Stimulated activated CD8-positive, alpha-beta memory T cell treated with anti-CD3 and anti-CD28 coated beads, Interleukin-4, amount 100 ng/mL, for 1 hour (primary cell): ENCODE measurements around the gene RAE1.
A peak's percentile ranks its signal among the peaks of the same experiment; 100 is the strongest.

Source experiments
- DNase-seq, 2 donors: peaks; one replicate each; pipeline ENCODE4 v3.0.0-alpha.2; 2020; ENCODE audit warnings: low read depth in 2 of 2, low spot score in 1 of 2

The RAE1 gene

DNA sequence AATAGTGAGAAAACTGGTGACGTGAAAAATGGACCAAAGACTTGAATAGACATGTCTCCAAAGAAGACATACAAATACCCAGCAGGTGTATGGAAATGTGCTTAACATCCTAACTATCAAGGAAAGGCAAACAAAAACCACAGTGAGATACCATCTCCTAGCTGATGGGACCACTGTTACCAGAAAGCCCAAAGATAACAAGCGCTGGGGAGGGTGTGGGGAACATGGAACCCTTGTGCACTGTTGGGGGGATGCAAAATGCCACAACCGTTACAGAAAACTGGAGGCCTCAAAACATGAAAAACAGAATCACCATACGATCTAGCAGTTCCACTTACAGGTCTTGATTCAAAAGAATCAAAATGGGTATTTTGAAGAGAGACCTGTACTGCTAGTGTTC is 20.3 kb downstream of the RAE1 start:
- no peak for DNase-seq

DNA sequence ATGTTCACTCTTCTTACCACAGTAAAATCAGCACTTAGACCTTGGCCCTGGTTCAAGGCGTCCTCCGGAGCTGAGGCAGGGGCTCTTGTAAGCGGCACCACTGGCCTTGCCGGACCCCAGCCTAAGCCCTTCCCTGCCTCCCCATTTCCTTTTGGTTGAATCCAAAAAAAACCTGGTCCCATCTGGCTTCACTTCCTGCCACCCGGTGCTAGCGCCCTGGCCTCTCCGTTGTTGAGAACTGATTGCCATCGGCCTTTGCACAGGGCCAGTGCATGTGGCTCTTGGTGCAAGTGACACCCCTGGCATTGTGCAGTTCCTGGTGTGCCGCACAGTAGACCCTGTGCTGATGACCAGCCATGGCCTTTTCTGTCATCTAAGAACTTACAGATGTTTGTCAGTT is 21.1 kb downstream of the RAE1 start:
- no peak for DNase-seq

DNA sequence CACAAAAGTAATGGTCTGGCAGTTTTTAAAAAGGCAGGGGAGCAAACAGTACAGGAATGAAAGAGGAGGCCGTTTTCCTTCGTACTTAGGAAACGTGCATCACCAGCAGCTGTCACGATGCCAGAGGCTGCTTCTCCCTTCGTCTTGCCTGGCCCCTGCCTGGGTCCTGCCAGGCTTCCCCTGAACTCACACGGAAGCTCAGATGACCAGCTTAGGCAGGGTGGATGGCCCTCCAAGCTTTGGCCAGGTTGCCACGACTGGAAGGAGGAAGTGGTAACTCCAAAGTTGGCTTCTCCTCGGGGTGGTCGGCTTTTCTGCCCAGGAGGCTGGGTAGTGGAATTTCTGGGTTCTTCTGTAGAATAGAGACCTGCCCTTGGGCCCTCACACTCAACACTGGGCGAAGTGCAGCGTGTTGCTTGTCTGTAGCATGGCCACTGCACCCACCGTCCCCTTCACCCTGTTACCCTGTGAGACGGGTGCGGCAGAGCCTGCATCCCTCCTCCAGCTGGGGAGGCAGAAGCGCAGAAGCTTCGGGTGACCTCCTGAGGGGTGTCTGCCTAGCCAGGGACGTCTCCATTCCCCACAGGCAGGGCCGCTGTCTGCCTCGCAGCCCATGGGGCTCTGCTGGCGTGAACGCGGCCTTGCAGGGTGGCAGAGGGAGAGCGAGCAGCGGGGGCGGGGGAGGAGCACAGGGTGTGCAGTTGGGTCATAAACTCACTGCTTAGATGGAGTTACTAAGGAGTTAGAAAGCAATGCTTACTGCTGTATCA is 21.7 kb downstream of the RAE1 start:
- DNase-seq: no peak

DNA sequence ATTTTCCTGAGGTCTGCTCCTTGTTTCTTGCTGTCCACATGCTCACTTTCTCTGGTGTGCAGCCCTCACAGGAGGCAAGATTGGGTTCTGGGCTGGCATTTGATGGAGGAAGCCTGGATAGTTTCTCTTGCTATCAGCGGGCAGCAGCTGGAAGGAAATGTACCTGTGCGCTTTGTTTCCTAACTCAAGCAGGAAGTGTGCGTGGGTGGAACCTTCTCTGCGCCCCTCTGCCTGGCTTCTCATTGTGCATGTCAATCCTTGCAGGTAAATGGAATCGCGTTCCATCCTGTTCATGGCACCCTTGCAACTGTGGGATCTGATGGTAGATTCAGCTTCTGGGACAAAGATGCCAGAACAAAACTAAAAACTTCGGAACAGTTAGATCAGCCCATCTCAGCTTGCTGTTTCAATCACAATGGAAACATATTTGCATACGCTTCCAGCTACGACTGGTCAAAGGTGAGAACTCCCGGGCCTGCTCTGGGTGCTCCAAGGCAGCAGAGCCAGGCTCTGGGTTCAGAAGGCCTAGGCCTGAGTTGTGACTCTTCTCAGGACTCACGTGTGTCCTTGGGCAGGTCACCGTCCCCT is 23.4 kb downstream of the RAE1 start:
- DNase-seq: no peak

DNA sequence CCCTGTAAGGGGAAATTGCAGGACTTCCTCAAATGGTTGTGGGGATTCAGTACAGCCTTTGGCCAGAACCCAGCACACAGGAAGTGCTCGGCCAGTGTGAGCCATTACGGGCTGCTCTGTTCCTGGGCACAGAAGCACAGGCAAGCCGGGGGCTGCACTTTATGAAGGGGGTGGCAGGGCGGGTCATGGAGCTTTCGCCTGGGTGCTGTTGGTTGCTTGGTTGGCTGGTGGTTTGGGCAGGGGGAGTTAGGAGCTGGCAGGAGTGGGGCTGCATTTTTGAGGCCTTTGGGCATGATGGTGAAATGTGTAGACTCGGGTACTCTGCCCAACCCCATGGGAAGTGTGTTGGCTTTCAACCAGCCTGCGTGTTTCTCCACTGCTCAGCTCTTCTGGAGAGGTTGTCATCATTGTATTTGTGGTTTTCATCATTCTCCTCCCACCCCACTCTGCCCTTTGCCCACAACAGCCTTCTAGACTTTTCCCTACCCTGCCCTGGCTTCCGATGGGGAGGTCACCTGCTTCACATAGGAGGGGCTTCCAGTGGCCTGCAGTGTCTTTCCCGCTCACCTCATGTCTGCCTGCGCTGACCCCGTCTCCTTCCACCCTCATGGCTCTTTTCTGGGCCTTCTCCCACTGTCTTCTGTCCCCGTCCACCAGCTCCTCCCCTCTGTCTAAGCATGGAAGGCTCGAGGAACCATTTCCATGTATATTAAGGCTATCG is 24.0 kb downstream of the RAE1 start:
- no peak for DNase-seq

DNA sequence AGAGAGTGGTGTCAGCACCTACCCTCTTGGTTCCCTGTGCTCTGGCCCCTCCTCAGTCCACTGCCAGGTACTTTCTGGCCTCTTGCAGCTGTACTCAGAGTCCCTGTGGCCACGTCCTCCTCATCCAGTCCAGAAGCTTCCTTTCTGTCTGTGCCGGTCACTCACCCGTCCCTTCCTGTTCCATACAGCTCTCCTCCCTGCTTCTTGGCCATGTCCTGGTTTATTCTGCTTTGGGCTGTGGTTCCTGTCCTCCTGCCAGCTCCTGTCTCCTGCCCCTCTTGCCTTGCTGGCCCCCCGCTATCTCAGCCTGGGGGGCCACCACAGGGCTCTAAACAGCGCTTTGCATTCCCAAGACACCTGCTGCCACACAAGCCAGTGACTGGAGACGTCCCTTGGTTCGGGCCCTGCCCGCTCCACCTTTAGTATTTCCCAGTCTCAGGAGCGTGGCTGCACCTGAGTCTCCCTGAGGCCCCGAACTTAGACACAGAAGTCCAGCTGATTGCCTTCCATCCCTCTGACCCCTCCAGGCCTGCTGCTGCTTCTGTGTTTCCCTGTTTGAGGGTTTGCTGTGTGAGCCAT is 24.7 kb downstream of the RAE1 start:
- DNase-seq: no peak

DNA sequence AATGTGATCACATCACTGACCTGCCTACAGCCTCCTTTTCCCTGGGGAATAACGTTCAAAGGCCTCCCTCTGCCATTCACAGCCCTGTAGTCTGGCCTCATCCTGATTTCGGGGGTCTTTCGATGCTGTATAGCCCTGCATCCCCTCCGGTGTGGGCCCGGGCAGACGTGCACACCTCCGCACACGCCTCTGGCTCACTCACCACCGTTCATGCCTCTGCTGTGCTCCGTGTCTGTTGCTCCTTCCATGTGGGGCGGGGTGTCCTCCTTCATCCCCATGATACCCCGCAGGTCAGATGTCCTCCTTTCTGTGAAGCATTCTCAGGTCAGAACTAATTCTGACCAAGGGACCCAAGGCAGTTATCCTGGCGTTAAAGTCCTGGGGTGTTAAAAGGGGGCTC is 26.3 kb downstream of the RAE1 start:
- DNase-seq: no peak

DNA sequence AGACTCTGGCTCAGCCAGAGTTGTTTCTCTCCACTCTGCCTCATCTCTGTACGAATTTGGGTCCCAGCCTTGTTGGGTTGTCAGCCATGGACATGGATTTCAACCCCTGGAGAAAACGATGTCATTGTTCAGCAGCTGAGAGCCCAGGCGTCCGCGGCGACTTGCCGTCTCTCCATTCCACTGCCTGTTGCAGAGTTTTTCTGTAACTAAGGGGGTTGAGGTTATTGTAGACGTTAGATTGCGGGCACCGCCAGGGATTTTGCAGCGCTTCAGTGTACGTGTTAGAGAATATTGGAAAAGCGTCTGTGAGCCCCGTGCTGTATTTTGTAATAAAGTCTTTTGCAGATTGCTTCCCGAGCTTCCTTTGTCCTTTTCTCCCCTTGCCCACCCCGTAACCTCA is 27.1 kb downstream of the RAE1 start:
- no peak for DNase-seq

DNA sequence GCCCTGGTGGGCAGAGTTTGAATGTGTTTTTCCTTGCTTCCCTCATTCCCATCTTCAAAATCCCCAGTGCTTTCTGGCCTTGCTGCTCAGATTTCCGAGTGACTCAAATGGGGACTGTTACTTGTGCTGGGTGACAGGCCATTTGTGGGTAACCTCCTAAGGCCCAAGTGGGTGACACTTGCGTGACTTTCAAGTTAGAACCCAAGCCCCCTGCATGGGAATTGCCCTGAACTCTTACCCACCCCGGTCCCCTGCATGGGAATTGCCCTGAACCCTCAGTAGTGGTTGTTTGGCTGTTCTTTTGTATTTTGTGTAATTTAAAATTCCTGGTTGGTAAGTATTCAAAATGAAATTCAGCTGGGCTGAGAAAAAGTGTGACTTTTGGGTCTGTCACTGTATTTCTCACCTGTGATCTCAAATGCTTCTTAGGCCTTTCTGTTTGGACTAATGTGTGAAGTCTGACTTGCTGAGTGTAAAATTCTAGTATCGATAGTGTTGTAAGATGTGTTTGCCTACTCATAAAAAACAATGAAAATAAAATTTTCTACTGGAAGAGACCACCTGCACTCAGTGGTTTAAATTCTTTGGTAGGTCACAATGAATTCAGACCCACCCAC is 27.7 kb downstream of the RAE1 start:
- no peak for DNase-seq

DNA sequence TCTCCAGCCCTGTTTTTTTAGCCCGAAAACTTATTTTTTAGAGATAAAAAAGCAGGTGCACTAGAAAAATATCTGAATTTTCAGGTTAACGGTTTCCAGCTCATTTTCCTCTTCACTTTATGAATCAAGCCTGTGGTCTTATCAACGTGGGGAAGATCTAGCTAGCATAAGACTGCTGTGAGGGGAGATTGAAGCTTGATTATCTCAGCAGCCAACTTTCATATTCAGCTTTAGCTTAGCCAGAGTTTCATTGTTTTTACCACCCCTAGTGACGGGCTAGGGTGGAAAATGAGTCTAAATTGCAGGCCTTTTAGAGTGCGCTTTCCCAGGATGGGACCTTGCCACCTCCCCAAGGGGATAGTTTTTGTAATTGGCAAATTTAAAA is 28.2 kb downstream of the RAE1 start:
- DNase-seq: no peak

DNA sequence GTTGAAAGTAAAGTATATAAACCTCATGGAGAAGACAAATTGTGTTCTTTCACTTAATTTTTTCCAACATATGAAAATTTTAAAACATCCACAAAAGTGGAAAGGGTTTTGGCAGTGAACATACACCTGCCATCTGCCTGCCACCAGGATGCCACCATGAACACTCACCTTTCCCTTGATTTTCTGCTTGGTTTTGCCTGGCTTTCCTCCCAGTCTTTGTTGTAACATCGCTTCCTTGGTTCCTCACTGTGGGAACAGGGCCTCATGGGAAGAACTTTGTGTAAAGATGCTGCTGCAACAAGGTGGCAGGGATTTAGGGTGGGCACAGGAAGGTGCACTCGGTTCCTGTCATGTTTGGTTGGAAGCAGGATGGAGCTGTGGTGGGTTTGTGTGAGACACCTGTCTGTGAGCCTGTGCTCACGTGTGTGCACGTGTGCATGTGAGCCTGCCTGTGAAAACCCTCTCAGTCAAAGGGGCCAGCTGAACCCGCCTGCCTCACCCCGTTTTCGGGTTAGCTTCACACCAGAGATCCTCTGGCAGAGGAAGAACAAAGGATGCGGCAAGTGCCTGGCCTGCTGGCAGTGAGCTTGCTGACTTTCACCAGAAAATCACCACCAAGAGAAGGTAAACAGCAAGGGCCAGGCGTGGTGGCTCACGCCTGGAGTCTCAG is 29.2 kb downstream of the RAE1 start:
- no peak for DNase-seq

DNA sequence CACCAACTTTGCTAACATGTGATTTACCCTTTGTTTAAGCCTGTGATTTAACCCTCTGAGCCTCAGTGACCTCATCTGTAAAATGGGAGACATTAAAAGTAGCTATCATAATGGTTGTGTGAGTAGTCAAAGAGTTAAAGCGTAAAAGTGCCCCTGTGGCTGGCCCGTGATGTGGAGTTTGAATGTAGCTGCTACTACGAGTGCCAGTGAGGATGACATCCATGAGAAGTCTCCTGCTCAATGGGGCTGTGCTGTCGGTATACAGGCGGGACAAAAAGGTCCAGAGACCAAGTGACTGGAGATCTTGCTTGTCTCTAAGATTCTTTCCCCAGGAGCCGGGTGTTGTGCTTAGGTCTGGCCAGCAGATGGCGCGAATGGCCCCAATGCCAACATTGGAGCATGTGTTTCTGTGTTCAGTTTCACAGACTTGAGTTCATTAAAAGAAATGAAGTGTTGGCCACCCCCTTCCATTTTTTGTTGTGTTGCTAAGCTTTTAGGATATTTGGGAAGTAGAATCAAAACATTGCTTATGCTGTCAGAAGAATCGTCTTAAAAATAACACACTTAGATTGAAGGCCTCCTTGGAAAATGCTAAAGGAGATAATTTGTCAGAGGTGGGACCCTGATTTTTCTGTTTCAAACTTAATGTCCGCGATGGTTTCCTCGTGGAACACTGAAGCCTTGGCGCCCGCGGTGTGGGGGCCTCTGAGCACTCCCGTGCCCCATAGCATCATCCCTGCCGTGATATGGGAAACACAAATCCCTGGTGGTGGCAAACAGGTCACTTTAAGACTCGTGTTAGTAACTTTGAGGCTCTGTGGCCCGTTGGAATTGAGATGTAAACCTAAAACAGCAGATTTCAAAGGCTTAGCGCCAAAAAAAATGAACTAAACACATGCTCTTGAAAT is 30.8 kb downstream of the RAE1 start:
- peak; percentile 79 to 83 for DNase-seq

DNA sequence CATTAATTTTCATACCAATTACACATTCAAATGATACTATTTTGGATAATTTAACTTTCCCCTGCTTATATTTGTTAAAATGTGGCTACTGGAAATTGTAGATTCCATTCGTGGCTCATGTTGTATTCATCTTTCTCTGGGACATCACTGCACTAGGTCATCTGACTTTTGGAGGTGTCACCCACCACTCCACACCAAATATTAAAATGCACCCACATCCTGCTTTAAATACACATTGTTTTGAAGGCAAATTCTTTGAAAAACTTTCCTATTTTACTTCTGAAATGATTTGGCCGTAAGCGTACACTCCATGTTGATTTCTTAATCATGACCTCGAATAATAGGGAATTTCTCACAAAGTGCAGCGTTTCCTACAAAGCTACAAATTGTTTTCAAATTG is 31.5 kb downstream of the RAE1 start:
- no peak for DNase-seq

DNA sequence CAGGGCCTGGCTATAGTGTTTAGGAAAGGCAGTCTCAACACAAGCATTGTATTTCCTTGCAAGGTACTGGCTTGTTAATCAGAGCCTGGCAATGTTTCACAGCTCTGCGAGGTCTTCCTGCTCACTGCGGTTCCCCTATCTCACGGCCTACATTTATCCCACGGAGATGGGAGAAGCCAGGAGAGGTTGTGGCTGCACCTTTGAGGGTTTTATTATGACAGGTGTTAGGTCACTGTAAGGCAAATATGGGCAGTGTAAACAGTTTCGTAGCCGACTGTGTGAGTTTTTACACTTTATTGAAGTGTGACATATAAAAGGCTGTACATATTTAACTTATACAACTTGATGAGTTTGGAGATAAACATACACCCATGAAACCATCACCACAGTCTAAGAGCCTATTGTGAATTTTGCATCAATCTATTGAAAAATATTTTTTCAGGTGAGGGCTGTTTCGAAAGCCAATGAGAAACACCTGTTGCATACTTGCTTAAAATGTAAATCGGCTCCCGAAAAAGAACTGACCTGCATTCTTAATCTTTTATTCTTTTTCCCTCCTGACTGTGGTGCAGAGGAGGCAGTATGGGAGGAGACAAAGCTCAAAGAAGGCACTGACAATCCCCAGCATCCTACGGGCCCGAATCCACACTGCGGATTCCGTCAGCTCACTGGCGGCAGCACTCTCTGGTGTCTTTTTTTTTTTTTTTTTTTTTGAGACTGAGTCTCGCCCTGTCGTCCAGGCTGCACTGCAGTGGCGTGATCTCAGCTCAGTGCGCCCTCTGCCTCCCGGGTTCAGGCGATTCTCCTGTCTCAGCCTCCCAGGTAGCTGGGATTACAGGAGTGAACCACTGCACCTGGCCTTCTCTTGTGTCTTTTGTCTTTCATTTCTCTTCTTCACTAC is 32.6 kb downstream of the RAE1 start:
- no peak for DNase-seq

DNA sequence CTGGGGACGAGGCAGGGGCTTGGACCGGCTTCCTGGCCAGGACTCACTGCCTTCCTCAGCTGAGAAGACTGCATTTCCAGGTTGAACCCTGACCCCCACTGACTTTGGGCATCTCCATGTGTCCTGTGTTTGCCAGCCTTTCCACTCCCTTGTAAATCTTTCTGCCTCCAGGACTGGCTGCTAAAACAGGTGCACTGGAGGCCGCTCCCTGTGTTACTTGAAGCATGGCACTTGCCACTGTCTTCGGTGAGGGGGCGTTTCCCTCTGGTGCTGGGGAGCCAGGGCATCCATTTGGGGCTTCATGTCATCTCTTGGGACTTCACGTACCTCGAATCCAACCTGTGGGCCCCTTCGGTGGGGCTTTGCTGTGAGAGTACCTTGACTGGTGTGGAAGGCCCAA is 33.4 kb downstream of the RAE1 start:
- no peak for DNase-seq

DNA sequence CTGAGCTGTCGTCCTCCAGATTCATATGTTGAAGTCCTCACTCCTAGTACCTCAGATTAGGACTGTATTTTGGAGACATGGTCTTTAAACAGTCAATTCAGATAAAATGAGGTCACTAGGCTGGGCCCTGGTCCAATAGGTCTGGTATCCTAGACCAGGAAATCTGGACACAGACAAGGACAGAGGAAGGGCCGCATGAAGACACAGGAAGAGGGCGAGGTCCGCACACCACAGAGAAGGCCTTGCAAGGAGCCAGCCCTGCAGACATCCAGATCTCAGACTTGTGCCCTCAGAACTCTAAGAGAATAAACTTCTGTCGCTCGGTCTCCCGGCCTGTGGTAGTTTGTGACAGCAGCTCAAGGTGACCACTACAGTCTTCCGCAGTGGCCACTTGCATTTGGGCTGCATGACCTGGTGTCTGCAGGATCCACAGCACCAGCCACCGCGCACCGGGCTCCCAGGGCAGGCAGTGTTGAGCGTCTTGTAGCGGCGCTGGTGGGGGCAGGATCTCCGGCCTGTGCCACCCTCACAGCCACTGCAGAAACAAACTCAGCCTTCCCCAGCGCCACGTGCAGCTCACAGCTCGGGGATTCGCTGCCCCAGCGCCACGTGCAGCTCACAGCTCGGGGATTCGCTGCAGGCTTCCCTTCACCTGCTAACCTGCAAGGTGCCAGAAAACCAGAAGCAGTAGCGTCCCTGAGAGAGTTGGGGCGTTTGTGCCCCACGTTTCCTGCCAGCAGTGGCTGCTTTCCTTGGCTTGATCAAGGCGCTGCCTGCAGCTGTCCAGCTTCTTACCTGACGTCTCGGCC is 34.1 kb downstream of the RAE1 start:
- DNase-seq: no peak

DNA sequence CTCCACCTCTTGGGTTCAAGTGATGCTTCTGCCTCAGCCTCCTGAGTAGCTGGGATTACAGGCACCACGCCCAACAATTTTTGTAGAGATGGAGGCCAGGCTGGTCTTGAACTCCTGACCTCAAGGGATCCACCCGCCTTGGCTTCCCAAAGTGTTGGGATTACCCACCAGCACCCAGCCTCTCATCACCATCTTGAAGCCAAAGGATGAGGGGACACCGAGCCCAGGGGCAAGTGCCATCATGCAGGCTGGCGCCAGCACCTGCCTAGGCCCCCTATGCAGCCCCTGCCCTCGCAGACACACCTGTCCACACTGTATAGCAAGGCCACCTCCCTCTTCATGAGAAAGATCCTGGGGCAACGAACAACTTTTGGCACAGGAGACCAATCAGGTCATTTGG is 34.9 kb downstream of the RAE1 start:
- no peak for DNase-seq

DNA sequence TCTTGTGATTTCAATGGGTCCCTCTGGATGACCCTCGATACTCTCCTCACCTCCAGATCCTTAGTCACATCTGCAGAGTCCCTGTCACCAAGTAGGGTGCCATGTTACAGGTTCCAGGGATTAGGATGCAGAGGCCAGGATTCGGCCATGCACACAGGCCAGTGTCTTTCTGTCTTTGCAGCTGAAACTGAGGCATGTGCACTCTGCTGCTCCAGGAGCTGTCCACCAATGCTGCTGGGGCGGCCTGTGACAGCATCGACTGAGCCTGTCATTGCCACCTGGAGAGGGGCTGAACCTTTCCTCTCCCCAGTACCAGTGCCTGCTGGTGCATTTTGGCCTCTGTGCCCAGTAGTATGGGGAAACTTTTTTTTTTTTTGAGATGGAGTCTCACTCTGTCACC is 35.7 kb downstream of the RAE1 start:
- DNase-seq: no peak
